Ishikawa (cell line): ENCODE measurements around the gene GPRIN2.

Experiments used
- CREB1 ChIP-seq: IDR thresholded peaks from 2 replicates; pipeline ENCODE4 v1.6.1; 2012; ENCODE audit warnings: low read depth
- EP300 ChIP-seq: IDR thresholded peaks from 2 replicates; pipeline ENCODE4 v1.6.1; 2012; ENCODE audit warnings: borderline replicate concordance
- MAX ChIP-seq: IDR thresholded peaks from 2 replicates; pipeline ENCODE4 v1.6.1; 2012
- REST ChIP-seq: IDR thresholded peaks from 2 replicates; pipeline ENCODE4 v1.6.1; 2012; ENCODE audit warnings: low read depth, mild to moderate bottlenecking
- USF1 ChIP-seq: IDR thresholded peaks from 2 replicates; pipeline ENCODE4 v1.6.1; 2012

GRCh38 chr10:46548498-46549090 lies 7.9 kb downstream of the GPRIN2 start:
- TF ChIP-seq CREB1 (no peak), EP300 (no peak), USF1 (no peak), REST (no peak), MAX (no peak)
